Measurements from ENCODE around the gene CD274.
A peak's percentile ranks its signal among the peaks of the same experiment; 100 is the strongest.
"Not testable (repeated sequence)": the region's sequence is repeated elsewhere in the genome, so short reads cannot be mapped to it uniquely, and the experiment has no call there.

The CD274 gene

DNA sequence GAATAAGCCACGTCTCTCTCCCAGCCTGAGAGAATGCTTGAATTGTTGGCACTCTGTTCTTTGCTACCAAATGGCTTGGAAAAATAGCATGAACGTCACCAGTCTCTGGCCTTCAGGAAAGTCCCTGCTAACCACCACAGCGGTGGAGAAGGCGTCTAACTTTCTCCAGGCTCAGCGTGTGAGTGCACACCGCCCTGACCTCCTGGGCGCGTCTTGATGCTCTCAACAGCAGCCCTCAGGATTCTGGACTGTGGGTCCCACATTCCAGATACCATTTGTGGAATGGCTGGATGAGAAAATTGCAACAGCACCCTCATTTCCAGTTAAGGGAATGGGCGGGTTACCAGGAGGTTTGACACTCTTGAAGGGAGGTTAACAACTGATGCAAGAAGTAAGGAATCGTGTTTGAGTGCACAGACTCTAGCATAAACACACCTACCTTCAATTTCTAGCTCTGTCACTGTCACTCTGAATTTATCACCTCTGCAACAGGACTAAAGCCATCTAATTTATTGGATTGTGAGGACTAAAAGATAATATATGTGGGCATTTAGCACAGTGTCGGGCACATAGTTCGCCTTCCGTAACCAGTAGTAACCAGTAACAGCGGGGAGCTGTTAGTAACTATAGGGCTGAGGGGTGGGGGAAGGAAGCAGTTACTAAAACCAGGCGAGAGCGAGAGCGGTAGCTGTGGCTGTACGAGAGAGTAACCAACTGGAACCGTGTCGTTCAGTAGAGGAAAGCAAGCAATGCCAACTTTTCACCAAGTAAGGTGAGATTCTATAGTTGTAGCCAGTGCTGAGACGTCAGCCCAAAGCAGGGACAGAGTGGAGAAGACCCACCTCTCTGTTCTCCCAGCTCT lies 11.8 kb upstream of the CD274 start:
- FAIRE-seq = no peak

DNA sequence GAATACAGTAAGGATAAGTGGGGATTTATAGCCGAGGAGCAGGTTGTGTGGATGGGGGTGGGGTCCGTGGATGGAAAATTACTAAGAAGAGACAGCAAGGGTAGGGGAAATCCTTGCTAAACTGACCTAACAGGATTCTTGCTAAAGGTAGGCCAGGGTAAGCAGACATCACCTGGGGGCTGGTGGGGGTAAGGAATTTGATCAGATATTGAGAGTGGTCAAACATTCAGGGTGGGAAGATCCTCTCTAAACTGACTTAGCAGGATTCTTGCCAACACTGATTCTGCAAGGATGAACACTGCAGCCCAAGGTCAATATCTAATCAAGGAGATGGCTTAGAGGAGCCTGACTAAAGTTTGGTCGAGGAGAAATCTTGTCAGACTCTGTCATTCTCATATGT lies 9.9 kb upstream of the CD274 start:
- no peak for FAIRE-seq

- FAIRE-seq = no peak
Measured at GRCh38 chr9:5441043-5441442, 9.3 kb upstream of the CD274 start.

DNA sequence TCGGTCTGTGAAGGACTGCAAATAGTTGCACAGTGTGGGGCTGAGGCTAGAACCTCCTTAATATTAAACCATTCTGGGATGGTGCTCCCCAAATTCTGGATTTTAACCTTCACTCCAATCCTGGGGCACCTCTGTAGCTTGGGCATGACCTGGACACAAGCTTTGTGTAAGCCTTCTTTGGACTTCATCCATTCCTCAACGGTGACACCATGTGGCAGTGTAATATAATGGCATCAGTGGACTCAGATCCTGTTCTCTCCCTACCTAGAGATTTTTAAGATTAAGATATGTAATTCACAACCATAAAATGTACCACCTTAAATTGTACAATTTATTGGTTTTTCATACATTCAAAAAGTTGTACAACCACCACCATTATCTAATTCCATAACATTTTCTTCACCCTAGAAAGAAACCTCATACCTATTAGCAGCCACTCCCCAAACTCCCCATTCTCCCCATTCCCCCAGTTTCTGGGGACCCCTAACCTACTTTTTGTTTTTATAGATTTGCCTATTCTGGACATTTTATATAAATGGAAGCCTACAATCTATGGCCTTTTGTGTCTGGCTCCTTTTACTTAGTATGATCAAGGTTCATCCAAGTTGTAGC lies 7.8 kb upstream of the CD274 start:
- peak; percentile 37 for FAIRE-seq

GRCh38 chr9:5443850-5444249 lies 6.5 kb upstream of the CD274 start:
- FAIRE-seq = no peak

DNA sequence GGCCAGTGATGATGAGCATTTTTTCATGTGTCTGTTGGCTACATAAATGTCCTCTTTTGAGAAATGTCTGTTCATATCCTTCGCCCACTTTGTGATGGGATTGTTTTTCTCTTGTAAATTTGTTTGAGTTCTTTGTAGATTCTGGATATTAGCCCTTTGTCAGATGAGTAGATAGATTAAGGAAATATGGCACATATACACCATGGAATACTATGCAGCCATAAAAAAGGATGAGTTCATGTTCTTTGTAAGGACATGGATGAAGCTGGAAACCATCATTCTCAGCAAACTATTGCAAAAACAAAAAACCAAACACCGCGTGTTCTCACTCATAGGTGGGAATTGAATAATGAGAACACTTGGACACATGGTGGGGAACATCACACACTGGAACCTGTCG lies 5.2 kb upstream of the CD274 start:
- not testable (repeated sequence) for FAIRE-seq

DNA sequence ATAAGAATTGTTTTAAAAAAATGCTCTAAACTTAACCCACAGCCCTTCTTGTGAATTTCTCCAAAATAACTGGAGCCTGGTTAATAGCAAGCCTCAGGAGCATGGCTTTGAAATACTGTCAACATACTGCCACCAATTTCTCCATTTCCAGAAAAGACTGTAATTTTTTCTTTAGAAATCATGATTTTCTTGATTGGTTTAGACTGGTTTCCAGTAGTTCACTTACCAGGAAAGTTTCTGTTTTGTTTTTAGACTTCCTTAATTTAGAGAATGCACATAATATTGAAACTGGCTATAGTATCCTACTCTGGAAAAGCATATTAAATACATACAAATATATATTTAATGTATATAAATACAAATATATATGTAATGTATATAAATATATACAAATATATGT lies 4.5 kb upstream of the CD274 start:
- FAIRE-seq = no peak

- no peak for FAIRE-seq
Measured at GRCh38 chr9:5446451-5447236, 3.7 kb upstream of the CD274 start.

- FAIRE-seq = no peak
Measured at GRCh38 chr9:5447337-5447736, 3.0 kb upstream of the CD274 start.

DNA sequence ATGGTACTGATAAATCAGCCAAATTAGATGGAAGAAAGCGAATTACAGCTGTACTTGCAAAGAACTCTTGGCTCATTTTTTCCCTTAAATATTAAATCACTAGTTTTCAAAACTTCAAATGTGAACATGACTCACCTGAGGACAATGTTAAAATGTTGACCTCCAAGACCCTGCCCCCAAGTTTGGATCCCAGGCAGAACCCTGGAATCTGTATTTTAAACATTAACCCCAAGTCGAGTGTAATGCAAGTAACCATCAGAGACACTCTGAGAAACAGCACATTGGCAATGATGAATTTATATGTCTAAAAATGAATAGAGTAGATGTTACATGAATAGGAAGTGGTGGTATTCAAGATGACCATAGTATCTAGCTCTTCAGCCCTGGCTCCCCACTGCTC lies 2.3 kb upstream of the CD274 start:
- no peak for FAIRE-seq

DNA sequence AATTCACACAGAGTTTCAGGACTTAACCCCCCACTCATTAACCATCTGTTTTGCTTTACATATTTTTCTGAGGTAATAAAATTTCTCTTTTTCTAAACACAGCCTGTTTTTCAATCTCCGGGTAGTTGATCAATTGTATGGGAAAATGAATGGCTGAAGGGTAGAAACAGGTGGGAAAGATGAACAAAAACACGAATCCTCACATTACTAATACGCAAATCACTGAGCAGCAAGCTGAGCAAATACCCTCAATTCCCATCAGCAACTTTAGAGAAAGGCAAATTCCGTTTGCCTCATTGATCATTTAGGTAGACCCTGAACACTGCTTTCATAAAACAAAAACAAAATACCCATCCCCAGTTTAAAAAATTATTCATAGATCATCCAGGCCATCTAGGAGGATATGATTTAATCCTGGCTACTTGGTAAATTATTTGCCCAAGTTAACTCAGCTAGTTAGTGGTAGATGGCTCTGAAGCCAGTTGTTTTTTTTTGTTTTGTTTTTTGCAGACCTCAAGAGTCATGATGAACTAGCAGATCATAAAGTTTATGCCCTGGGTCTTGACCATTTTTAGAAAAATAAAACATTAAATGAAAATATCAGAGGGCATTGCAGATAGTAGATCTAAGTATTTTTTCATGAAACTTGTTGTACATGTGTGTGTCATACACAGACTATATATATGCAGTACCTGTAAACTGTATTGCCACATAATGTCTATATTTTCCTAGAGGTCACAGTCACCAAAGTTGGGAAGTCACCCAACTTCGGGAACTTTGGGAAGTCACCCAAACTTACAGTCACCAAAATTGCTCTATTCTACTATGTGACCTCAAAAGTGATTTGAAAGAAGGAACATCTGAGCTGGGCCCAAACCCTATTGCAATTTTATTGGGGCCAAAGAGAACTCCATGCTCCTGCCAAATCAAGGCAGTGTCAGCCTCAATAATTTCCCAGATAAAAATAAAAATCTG lies 1.6 kb upstream of the CD274 start:
- peak; percentile 12 for FAIRE-seq

DNA sequence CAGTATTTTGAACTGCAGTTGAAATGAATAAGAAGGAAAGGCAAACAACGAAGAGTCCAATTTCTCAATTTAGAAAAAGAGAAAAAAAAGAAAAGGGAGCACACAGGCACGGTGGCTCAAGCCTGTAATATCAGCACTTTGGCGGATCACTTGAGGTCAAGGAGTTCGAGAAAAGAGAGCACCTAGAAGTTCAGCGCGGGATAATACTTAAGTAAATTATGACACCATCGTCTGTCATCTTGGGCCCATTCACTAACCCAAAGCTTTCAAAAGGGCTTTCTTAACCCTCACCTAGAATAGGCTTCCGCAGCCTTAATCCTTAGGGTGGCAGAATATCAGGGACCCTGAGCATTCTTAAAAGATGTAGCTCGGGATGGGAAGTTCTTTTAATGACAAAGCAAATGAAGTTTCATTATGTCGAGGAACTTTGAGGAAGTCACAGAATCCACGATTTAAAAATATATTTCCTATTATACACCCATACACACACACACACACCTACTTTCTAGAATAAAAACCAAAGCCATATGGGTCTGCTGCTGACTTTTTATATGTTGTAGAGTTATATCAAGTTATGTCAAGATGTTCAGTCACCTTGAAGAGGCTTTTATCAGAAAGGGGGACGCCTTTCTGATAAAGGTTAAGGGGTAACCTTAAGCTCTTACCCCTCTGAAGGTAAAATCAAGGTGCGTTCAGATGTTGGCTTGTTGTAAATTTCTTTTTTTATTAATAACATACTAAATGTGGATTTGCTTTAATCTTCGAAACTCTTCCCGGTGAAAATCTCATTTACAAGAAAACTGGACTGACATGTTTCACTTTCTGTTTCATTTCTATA lies 602 bp upstream of the CD274 start:
- peak; percentile 29 for FAIRE-seq

- FAIRE-seq = no peak
Measured at GRCh38 chr9:5452286-5452609, 1.9 kb downstream of the CD274 start.

- FAIRE-seq = no peak
Measured at GRCh38 chr9:5453004-5453403, 2.7 kb downstream of the CD274 start.

GRCh38 chr9:5453673-5454072 lies 3.3 kb downstream of the CD274 start:
- no peak for FAIRE-seq

DNA sequence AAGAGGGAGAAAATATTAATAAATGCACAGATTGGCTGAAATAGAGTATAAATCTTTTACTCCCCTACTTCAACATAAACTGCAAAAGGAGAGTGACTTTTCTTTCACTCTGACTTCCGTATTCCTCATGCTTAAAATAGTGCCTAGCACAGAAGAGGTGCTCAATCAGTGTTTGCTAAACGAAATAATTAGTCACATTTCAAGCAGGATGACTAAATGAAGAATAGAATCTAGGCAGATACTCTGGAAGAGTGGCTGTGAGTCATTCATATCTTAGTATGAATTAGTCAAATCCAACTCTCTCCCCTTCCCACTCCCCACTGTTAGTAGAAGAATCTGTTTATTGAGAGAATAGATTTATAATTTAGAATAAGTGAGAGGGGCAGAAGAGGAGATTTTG lies 4.8 kb downstream of the CD274 start:
- FAIRE-seq = no peak

DNA sequence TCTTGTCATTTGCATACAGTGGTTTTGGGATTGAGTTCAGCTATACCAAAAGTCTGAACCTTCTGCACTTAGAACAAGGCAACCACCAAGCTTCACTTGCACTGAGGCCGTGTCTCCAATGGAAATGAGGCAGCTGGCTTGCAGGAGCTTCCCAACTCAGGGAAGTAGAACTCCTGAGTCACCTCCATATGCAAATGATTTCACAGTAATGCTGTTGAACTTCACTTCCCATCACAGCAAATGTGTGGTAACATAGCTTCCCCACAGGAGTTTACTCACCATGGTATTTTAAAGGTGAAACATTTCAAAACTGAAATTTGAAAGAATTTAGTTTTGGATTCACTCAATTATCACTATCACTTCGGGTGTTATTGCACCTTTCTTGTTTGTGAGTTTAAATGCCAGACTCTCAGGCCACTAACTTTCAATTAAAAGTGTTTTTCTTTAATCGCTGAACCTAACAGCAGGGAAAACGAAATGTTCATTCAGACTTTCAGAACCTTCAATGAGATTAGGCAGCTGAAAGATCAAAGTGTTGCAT lies 9.0 kb downstream of the CD274 start:
- no peak for FAIRE-seq

DNA sequence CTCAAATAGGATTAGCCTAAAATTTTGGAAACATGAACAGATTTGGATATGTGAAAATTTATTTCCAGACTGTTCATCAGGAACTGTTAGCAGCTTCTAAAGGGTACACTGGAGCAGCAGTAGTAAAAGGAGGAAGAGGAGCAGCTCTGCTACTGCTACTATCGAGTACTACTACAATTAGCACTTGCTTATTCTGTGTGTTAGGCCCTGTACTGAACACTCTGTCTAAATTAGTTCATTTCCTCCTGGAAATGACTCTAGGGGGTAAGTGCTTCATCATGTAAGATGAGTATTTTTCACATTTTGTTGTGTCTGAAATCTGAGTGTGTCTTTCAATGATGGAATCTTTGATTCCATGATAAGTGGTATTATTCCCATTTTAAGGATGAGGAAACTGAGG lies 9.8 kb downstream of the CD274 start:
- no peak for FAIRE-seq

DNA sequence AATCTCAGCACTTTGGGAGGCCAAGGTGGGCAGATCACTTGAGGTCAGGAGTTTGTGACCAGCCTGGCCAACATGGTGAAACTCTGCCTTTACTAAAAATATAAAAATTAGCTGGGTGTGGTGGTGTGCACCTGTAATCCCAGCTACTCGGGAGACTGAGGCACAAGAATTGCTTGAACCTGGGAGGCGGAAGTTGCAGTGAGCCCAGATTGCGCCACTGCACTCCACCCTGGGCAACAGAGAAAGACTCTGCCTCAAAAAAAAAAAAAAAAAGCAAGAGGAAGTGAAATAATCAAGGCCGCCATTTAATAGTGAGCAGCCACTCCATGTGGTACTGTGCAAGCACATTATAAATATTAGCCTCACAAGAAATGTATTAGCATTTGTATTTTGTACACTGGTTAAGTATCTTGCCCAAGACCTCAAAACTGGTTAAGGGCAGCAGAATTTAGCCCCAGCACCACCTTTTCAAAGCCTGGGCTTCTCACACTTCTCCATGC lies 14.5 kb downstream of the CD274 start:
- not testable (repeated sequence) for FAIRE-seq

DNA sequence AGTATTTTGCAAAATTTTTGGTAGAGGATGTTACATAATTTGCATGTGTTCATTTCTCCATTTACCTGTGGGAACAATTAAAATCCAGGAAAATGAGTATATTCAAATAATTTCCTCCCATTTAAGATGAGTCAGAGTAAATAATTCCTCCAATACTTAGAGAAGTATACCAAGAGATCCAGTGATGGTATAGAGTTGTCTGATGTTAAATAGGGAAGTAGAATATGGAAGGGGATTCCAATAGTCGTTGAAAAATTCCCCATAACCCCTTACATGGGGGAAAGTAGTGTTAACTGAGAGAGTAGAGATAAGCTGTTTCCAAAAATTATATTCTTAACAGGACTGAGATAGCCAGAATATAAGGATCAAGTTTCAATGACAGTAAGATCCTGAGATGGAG lies 15.7 kb downstream of the CD274 start:
- no peak for FAIRE-seq

- FAIRE-seq = no peak
Measured at GRCh38 chr9:5466766-5467165, 16.4 kb downstream of the CD274 start.
